C4-2B (cell line): Measurements from ENCODE around the gene EHD2.

ENCODE experiments used
- CTCF ChIP-seq: fragments of 450-650 bp; conservative IDR thresholded peaks from 2 replicates; pipeline ENCODE4 v1.5.1; 2017; ENCODE audit warnings: mild to moderate bottlenecking
- ZFX ChIP-seq: fragments of 450-650 bp; IDR thresholded peaks from 2 replicates; pipeline ENCODE4 v1.6.1; 2017

GRCh38 chr19:47725759-47726401 is 12.7 kb downstream of the EHD2 start:
- no peak for TF ChIP-seq CTCF
- no peak for TF ChIP-seq ZFX
